Neural cell (in vitro differentiated cells): ENCODE results near the gene PCDHGC5.

Source experiments
- EZH2 ChIP-seq: fragments of 200-600, 300-800 bp; shearing (Covaris generic), sonication (generic); IDR thresholded peaks from 2 replicates; pipeline ENCODE4 v1.6.1; 2014; ENCODE audit warnings: antibody characterized with exemption, low read length, borderline replicate concordance, mild to moderate bottlenecking; ENCODE audit not compliant: insufficient read depth, poor library complexity, severe bottlenecking
- POLR2AphosphoS5 ChIP-seq: IDR thresholded peaks from 2 replicates; pipeline ENCODE4 v1.6.1; 2012
- TF ChIP-seq, protein P1 (sequence below): fragments of 450-650 bp; IDR thresholded peaks from 2 replicates; pipeline ENCODE4 v1.5.1; 2014; ENCODE audit warnings: antibody characterized with exemption, mild to moderate bottlenecking, moderate library complexity; ENCODE audit not compliant: poor library complexity, severe bottlenecking

DNA sequence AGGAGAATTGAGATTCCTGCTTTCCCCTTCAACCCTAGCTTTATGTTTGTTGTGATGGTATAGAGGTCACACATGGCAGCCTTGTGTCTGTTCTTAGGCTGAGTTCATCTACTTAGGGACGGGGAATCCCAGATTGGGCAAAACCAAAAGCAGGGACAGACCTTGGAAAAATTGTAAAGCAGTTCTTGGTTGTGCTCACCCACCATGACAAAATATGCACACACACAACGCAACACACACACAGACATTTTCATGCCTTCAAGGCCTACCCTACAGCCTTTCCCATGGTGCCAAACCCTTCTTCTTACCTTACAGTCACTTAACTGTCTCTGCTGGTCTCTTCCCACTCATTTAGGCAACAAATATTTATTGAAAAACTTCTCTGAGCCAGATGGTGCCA is 14.8 kb downstream of the PCDHGC5 start:
- TF ChIP-seq, protein P1, sequence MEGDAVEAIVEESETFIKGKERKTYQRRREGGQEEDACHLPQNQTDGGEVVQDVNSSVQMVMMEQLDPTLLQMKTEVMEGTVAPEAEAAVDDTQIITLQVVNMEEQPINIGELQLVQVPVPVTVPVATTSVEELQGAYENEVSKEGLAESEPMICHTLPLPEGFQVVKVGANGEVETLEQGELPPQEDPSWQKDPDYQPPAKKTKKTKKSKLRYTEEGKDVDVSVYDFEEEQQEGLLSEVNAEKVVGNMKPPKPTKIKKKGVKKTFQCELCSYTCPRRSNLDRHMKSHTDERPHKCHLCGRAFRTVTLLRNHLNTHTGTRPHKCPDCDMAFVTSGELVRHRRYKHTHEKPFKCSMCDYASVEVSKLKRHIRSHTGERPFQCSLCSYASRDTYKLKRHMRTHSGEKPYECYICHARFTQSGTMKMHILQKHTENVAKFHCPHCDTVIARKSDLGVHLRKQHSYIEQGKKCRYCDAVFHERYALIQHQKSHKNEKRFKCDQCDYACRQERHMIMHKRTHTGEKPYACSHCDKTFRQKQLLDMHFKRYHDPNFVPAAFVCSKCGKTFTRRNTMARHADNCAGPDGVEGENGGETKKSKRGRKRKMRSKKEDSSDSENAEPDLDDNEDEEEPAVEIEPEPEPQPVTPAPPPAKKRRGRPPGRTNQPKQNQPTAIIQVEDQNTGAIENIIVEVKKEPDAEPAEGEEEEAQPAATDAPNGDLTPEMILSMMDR, result no peak
- no peak for TF ChIP-seq POLR2AphosphoS5
- TF ChIP-seq EZH2, result no peak
